Epithelial cell of esophagus (primary cell): Measurements from ENCODE around the gene NAALADL2.
A peak's percentile ranks its signal among the peaks of the same experiment; 100 is the strongest.
"Not testable (repeated sequence)": the region's sequence is repeated elsewhere in the genome, so short reads cannot be mapped to it uniquely, and the experiment has no call there.

Source experiments
- DNase-seq: peaks from one replicate; pipeline ENCODE4 v3.0.0; 2010; ENCODE audit warnings: low read depth
- H3K4me3 ChIP-seq: 2 replicates; pipeline ENCODE4 v1.5.1; 2011; ENCODE audit warnings: mild to moderate bottlenecking, low read length, control low read depth
- TF ChIP-seq, protein P1 (sequence below): IDR thresholded peaks from 2 replicates; pipeline ENCODE4 v1.5.1; 2011; ENCODE audit warnings: low read depth, mild to moderate bottlenecking, low read length, control low read depth, inconsistent platforms; ENCODE audit not compliant: insufficient read depth; ENCODE audit errors: missing control alignments

The NAALADL2 gene

DNA sequence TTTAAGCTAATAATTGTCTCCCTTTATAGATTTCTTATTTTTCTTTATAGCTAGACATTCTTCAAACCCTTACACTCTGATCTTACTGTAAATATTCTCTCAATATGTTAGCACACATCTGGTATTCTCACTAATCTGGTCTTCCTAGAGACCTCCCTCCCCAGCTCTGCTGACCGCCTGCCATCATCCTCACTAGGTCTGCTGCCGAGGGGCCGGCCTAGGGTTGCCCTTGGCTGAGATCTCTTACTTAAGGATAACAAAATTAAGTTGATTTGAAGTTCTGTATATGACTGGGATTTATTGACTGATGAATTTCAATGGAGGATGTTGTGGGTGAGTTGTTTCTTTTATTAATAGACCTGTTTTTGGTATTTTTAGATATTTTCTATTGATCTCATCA lies 586.6 kb downstream of the NAALADL2 start:
- no peak for DNase-seq
- H3K4me3 ChIP-seq: no peak overlapping the region
- TF ChIP-seq, protein P1, sequence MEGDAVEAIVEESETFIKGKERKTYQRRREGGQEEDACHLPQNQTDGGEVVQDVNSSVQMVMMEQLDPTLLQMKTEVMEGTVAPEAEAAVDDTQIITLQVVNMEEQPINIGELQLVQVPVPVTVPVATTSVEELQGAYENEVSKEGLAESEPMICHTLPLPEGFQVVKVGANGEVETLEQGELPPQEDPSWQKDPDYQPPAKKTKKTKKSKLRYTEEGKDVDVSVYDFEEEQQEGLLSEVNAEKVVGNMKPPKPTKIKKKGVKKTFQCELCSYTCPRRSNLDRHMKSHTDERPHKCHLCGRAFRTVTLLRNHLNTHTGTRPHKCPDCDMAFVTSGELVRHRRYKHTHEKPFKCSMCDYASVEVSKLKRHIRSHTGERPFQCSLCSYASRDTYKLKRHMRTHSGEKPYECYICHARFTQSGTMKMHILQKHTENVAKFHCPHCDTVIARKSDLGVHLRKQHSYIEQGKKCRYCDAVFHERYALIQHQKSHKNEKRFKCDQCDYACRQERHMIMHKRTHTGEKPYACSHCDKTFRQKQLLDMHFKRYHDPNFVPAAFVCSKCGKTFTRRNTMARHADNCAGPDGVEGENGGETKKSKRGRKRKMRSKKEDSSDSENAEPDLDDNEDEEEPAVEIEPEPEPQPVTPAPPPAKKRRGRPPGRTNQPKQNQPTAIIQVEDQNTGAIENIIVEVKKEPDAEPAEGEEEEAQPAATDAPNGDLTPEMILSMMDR: no peak

DNA sequence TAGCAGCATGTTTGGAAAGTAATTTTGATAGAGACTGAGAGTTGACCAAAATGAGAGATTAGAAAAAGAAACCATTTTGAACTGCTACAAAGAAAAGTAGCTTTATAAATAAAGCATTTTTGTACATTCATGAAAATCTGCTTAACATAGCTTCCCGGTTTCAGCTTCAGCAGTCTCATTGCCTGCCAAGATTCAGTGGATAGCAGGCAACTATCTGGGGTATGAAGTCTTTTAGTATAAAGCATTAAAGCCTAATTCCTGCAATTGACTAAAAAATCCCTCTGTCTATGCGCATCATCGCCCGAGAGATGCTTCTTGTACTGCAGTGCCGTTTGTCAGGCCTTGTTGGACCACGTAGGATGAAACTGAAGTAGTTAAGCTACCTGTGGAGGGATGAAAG lies 588.4 kb downstream of the NAALADL2 start:
- no peak for DNase-seq
- TF ChIP-seq, protein P1: no peak
- H3K4me3 ChIP-seq: no peak overlapping the region

DNA sequence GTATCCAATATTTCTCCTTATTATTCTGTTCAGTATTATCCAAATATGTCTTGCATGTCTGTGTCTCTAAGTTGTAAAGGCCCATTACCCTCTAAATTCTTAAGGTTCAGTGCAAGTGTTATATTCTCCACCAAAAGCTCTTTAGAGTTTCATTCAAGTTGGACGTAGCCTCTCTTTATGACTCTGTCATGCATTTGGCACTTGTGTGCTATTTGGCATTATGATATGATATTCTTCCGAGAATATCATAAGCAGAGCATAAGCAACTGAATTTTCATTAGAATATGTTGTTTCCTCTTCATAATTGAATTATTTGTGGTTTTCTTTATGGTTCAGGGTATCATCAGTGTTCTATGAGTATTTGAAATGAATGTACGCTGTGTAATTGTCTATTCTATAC lies 594.2 kb downstream of the NAALADL2 start:
- H3K4me3 ChIP-seq: no peak overlapping the region
- DNase-seq: no peak
- TF ChIP-seq, protein P1: no peak

DNA sequence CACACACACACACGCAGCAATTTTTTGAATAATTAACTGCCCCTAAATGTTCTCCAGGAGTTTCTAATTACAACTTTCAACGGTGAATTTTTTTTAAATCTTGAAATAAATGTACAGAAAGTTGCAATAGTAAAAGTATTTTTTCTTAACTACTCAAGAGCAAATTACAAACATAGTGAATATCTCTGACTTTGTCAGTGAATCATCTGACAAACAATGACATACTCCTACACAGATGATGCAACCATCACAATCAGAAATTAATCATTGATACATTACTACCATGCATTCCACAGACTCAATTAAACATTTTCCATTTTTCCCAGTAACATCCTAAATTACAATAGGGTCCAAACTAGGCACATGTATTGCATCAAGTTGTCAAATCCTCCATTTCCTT lies 597.3 kb downstream of the NAALADL2 start:
- no peak overlapping the region for H3K4me3 ChIP-seq
- TF ChIP-seq, protein P1: no peak
- peak; percentile 71 for DNase-seq

DNA sequence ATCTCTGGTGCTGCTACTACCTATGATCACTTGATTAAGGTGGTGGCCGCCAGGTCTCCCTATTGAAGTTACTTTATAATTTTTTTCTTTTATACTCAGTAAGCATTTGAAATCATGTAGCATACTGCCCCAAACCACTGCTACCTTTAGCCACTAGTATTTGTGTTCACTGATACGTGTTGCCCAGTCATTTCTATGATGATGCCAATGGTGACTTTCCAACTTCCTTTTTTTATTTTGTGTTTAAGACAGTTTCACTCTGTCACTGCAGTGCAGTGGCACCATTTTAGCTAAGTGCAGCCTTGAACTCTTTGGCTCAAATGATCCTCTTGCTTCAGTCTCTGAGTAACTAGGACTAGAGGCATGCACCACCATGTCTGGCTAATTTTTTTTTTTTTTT lies 598.2 kb downstream of the NAALADL2 start:
- DNase-seq: no peak
- TF ChIP-seq, protein P1: no peak
- no peak overlapping the region for H3K4me3 ChIP-seq

DNA sequence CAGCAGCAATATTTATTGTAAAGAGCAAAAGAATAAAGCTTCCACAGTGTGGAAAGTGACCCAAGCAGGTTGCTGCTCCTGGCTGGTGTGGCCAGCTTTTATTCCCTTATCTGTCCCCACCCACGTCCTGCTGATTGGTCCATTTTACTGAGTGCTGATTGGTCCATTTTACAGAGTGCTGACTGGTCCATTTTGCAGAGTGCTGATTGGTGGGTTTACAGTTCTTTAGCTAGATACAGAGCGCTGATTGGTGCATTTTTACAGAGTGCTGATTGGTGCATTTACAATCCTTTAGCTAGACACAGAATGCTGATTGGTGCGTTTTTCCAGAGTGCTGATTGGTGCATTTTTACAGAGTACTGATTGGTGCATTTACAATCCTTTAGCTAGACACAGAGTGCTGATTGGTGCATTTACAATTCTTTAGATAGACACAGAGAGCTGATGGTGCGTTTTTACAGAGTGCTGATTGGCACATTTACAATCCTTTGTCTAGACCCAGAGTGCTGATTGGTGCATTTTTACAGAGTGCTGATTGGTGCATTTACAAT lies 601.8 kb downstream of the NAALADL2 start:
- not testable (repeated sequence) for H3K4me3 ChIP-seq, DNase-seq

DNA sequence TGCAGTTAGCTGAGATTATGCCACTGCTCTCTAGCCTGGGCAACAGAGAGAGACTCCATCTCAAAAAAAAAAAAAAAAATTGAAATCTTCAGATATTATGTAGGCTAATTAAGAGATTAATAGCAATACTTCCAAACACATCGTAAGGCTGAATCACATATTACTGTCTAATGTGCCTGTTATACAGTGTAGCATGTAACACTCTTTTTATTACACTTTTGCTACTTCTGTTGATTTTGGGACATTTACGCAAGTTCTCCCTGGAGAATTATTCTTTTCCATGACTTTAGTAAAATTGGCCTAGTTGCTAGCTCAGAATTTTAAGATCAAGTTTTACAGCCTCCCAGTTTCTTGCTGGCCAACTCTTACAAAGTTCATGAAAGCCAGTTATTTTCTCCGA lies 605.2 kb downstream of the NAALADL2 start:
- TF ChIP-seq, protein P1: no peak
- no peak for DNase-seq
- H3K4me3 ChIP-seq: no peak overlapping the region
